ENCODE data around the gene HJURP. TPM values are rescaled to one million over a fixed set of nuclear protein-coding genes. Genes with fewer than 3 reads are reported as not detected.
A peak's percentile ranks its signal among the peaks of the same experiment; 100 is the strongest.

HJURP gene
- total RNA-seq, 1 donor from 2014 or later: 1.5 TPM

GRCh38 chr2:233858331-233858730 lies 4.0 kb upstream of the HJURP start:
- ATAC-seq: no peak
- intact Hi-C loops (cut with DNase I): no loop called here

GRCh38 chr2:233857511-233858141 lies 3.3 kb upstream of the HJURP start:
- H3K4me1 ChIP-seq: peaks cover 15% of the 10 kb centered on the region
- H3K4me3 ChIP-seq: no peak overlapping the region
- DNase-seq (peak; percentile 73), ATAC-seq (peak; percentile 29 to 60)
- H3K27me3 ChIP-seq (ENCODE audit: low read depth): no peaks in the 10 kb centered on the region
- TF ChIP-seq CTCF (IDR thresholded peaks at IDR 0.05): peak; percentile 65
- H3K9me3 ChIP-seq: no peaks in the 10 kb centered on the region
- intact Hi-C loops (cut with DNase I): no loop called here
- no peak overlapping the region for H3K27ac ChIP-seq
- no peaks in the 10 kb centered on the region for H3K36me3 ChIP-seq

More at GRCh38 chr2:233858331-233858730, 4.0 kb upstream of the HJURP start:
- Histone ChIP-seq H3K4me1 (peaks cover 15% of the 10 kb centered on the region), H3K27ac (no peak overlapping the region), H3K4me3 (no peak overlapping the region), H3K36me3 (no peaks in the 10 kb centered on the region), H3K9me3 (no peaks in the 10 kb centered on the region), H3K27me3 (ENCODE audit: low read depth) (no peaks in the 10 kb centered on the region)
- no peak for TF ChIP-seq CTCF (IDR thresholded peaks at IDR 0.05)
- DNase-seq: no peak

GRCh38 chr2:233856184-233856583 lies 1.8 kb upstream of the HJURP start:
- no peak for TF ChIP-seq CTCF (IDR thresholded peaks at IDR 0.05)
- intact Hi-C loops (cut with DNase I): no loop called here
- no peak for ATAC-seq

GRCh38 chr2:233855345-233855744 lies 1.0 kb upstream of the HJURP start:
- TF ChIP-seq CTCF (IDR thresholded peaks at IDR 0.05): no peak
- H3K4me1 ChIP-seq: peaks cover 15% of the 10 kb centered on the region
- intact Hi-C loops (cut with DNase I): no loop called here
- DNase-seq (no peak), ATAC-seq (no peak)
- no peaks in the 10 kb centered on the region for H3K9me3 ChIP-seq
- H3K27ac ChIP-seq: no peak overlapping the region
- H3K36me3 ChIP-seq: no peaks in the 10 kb centered on the region
- H3K27me3 ChIP-seq (ENCODE audit: low read depth): no peaks in the 10 kb centered on the region
- no peak overlapping the region for H3K4me3 ChIP-seq

More at GRCh38 chr2:233856184-233856583, 1.8 kb upstream of the HJURP start:
- H3K4me1 ChIP-seq: peaks cover 15% of the 10 kb centered on the region
- no peaks in the 10 kb centered on the region for H3K27me3 ChIP-seq (ENCODE audit: low read depth)
- no peak overlapping the region for H3K27ac ChIP-seq
- H3K36me3 ChIP-seq: no peaks in the 10 kb centered on the region
- no peak overlapping the region for H3K4me3 ChIP-seq
- H3K9me3 ChIP-seq: no peaks in the 10 kb centered on the region
- no peak for DNase-seq

GRCh38 chr2:233853883-233854240 lies 473 bp downstream of the HJURP start:
- Histone ChIP-seq H3K27ac (no peak overlapping the region), H3K27me3 (ENCODE audit: low read depth) (no peaks in the 10 kb centered on the region), H3K36me3 (no peaks in the 10 kb centered on the region), H3K9me3 (no peaks in the 10 kb centered on the region), H3K4me1 (peaks cover 15% of the 10 kb centered on the region), H3K4me3 (peak overlapping the region; percentile 74)
- DNase-seq (no peak), ATAC-seq (no peak)
- no peak for TF ChIP-seq CTCF (IDR thresholded peaks at IDR 0.05)
- intact Hi-C loops (cut with DNase I): no loop called here
